ENCODE results near the gene SLTM. TPM values are rescaled to one million over a fixed set of nuclear protein-coding genes. Genes with fewer than 3 reads are reported as not detected.

SLTM gene
- polyA plus RNA-seq, 3 donors = 26.5 to 105 (median 34.3) TPM

GRCh38 chr15:58856086-58856485 is 77.4 kb downstream of the SLTM start:
- H3K27me3 Mint-ChIP-seq (ENCODE audit: low read depth in 3 of 3) = no peaks in the 10 kb centered on the region
- H3K27ac Mint-ChIP-seq = no peak overlapping the region
- H3K4me1 Mint-ChIP-seq = peaks cover 7% of the 10 kb centered on the region
- Histone ChIP-seq H3K9me3 (replicated peaks in 1 of 2; ENCODE audit: control insufficient read depth in 1 of 2, insufficient read depth in 1 of 2, low read length in 2 of 2) (no peaks in the 10 kb centered on the region), H3K36me3 (replicated peaks in 1 of 2; ENCODE audit: control insufficient read depth in 1 of 2, insufficient read depth in 2 of 2, low read length in 2 of 2) (peaks cover 6 to 20% of the 10 kb centered on the region in 2 donors), H3K27me3 (ENCODE audit: control insufficient read depth in 2 of 2, insufficient read depth in 2 of 2, low read length in 2 of 2) (no peaks in the 10 kb centered on the region), H3K4me2 (replicated peaks; ENCODE audit: extremely low read depth, low read length, poor library complexity, severe bottlenecking) (no peak overlapping the region), H3K27ac (ENCODE audit: low read depth in 1 of 2, low read length in 2 of 2) (no peak overlapping the region), H2AFZ (ENCODE audit: insufficient read depth, low read depth, low read length, poor library complexity, severe bottlenecking) (no peak overlapping the region), H3K9ac (ENCODE audit: insufficient read depth, low read length, poor library complexity, severe bottlenecking) (no peak overlapping the region), H3K79me2 (ENCODE audit: insufficient read depth, low read length) (no peaks in the 10 kb centered on the region), H3K4me3 (replicated peaks in 1 of 3; ENCODE audit: low read depth in 2 of 3, low read length in 3 of 3) (no peak overlapping the region), H3K4me1 (ENCODE audit: control insufficient read depth in 1 of 2, insufficient read depth in 2 of 2, low read length in 2 of 2) (no peaks in the 10 kb centered on the region), H4K20me1 (ENCODE audit: insufficient read depth, low read length) (no peaks in the 10 kb centered on the region)
- H3K36me3 Mint-ChIP-seq = peaks cover 16 to 39% of the 10 kb centered on the region in 2 donors
- DNase-seq = no peak
- no peaks in the 10 kb centered on the region for H3K9me3 Mint-ChIP-seq
- H3K4me3 Mint-ChIP-seq = no peak overlapping the region
- intact Hi-C loops (cut with micrococcal nuclease) = no loop called here
- TF ChIP-seq CTCF (IDR thresholded peaks at IDR 0.05) = no peak

GRCh38 chr15:58854593-58854992 is 78.9 kb downstream of the SLTM start:
- Histone ChIP-seq H3K9ac (ENCODE audit: insufficient read depth, low read length, poor library complexity, severe bottlenecking) (no peak overlapping the region), H4K20me1 (ENCODE audit: insufficient read depth, low read length) (no peaks in the 10 kb centered on the region), H3K4me1 (ENCODE audit: control insufficient read depth in 1 of 2, insufficient read depth in 2 of 2, low read length in 2 of 2) (no peaks in the 10 kb centered on the region), H3K27ac (ENCODE audit: low read depth in 1 of 2, low read length in 2 of 2) (no peak overlapping the region), H3K36me3 (replicated peaks in 1 of 2; ENCODE audit: control insufficient read depth in 1 of 2, insufficient read depth in 2 of 2, low read length in 2 of 2) (peaks cover 6 to 22% of the 10 kb centered on the region in 2 donors), H3K4me3 (replicated peaks in 1 of 3; ENCODE audit: low read depth in 2 of 3, low read length in 3 of 3) (no peak overlapping the region), H3K79me2 (ENCODE audit: insufficient read depth, low read length) (no peaks in the 10 kb centered on the region), H3K9me3 (replicated peaks in 1 of 2; ENCODE audit: control insufficient read depth in 1 of 2, insufficient read depth in 1 of 2, low read length in 2 of 2) (no peaks in the 10 kb centered on the region), H3K4me2 (replicated peaks; ENCODE audit: extremely low read depth, low read length, poor library complexity, severe bottlenecking) (no peak overlapping the region), H3K27me3 (ENCODE audit: control insufficient read depth in 2 of 2, insufficient read depth in 2 of 2, low read length in 2 of 2) (no peaks in the 10 kb centered on the region), H2AFZ (ENCODE audit: insufficient read depth, low read depth, low read length, poor library complexity, severe bottlenecking) (no peak overlapping the region)
- Mint-ChIP-seq H3K27me3 (ENCODE audit: low read depth in 3 of 3) (no peaks in the 10 kb centered on the region), H3K27ac (no peak overlapping the region), H3K9me3 (no peaks in the 10 kb centered on the region), H3K4me3 (no peak overlapping the region), H3K4me1 (peaks cover 7% of the 10 kb centered on the region), H3K36me3 (peaks cover 20 to 45% of the 10 kb centered on the region in 2 donors)
- intact Hi-C loops (cut with micrococcal nuclease) = no loop called here
- no peak for DNase-seq
- no peak for TF ChIP-seq CTCF (IDR thresholded peaks at IDR 0.05)
- WGBS (ENCODE audit: insufficient coverage) = no CpG with 5 or more reads among the region's 4 CpGs

All from CD14-positive monocyte (primary cell).